Peyer's patch (tissue), 4 donors: ENCODE data around the gene DPCD. TPM values are rescaled to one million over a fixed set of nuclear protein-coding genes. Genes with fewer than 3 reads are reported as not detected.

Source experiments
- DNase-seq, 3 donors: peaks; one replicate each; pipeline ENCODE4 v3.0.0-alpha.2; 2017 to 2019
- H3K27ac ChIP-seq, 4 donors: fragments of 200-600 bp; sonication (generic); one replicate each; pipeline ENCODE4 v1.5.1; 2016 to 2019
- H3K27me3 ChIP-seq, 2 donors: fragments of 200-600 bp; sonication (generic); one replicate each; pipeline ENCODE4 v1.5.1; 2019
- H3K36me3 ChIP-seq, 3 donors: fragments of 200-600 bp; sonication (generic); one replicate each; pipeline ENCODE4 v1.5.1; 2016 to 2019
- H3K4me1 ChIP-seq, 4 donors: fragments of 200-600 bp; sonication (generic); one replicate each; pipeline ENCODE4 v1.5.1; 2016 to 2019
- H3K4me3 ChIP-seq, 4 donors: fragments of 200-600 bp; sonication (generic); 1 replicate in 3 of 4; 2 replicates in 1 of 4; pipeline ENCODE4 v1.5.1; 2016 to 2019; ENCODE audit warnings: mild to moderate bottlenecking in 1 of 4
- H3K9me3 ChIP-seq, 4 donors: fragments of 200-600 bp; sonication (generic); one replicate each; pipeline ENCODE4 v1.5.1; 2016 to 2019; ENCODE audit warnings: mild to moderate bottlenecking in 1 of 4
- POLR2A ChIP-seq, 2 donors: fragments of 450-650 bp; IDR thresholded peaks; one replicate each; pipeline ENCODE4 v1.5.1; 2017; ENCODE audit warnings: antibody characterized with exemption in 2 of 2, mild to moderate bottlenecking in 2 of 2, moderate library complexity in 2 of 2
- total RNA-seq, 4 donors: library from RNA; depleted of rRNA; stranded (reverse); fragments of >200 nt; gene quantifications; one replicate each; pipeline ENCODE4 v1.1.0, GENCODE V29; 2016
- TF ChIP-seq, protein P1 (sequence below), 6 experiments: fragments of 450-650 bp in 4 of 6; fragments of 200-600 bp in 2 of 6; sonication (generic) in 1 of 6; IDR thresholded peaks; one replicate each; pipeline ENCODE4 v1.5.1; 2017 to 2019; ENCODE audit warnings: antibody characterized with exemption in 6 of 6, mild to moderate bottlenecking in 3 of 6, moderate library complexity in 1 of 6

The DPCD gene
- total RNA-seq, 4 donors from 2014 or later, result 2.3 to 14.0 (median 8.5) TPM

GRCh38 chr10:101561068-101561915 lies 26.8 kb upstream of the DPCD start:
- Histone ChIP-seq H3K36me3 (no peaks in the 10 kb centered on the region), H3K9me3 (no peaks in the 10 kb centered on the region), H3K4me3 (no peak overlapping the region), H3K27me3 (no peaks in the 10 kb centered on the region), H3K4me1 (no peaks in the 10 kb centered on the region), H3K27ac (no peak overlapping the region)
- DNase-seq, result no peak
- TF ChIP-seq, protein P1, sequence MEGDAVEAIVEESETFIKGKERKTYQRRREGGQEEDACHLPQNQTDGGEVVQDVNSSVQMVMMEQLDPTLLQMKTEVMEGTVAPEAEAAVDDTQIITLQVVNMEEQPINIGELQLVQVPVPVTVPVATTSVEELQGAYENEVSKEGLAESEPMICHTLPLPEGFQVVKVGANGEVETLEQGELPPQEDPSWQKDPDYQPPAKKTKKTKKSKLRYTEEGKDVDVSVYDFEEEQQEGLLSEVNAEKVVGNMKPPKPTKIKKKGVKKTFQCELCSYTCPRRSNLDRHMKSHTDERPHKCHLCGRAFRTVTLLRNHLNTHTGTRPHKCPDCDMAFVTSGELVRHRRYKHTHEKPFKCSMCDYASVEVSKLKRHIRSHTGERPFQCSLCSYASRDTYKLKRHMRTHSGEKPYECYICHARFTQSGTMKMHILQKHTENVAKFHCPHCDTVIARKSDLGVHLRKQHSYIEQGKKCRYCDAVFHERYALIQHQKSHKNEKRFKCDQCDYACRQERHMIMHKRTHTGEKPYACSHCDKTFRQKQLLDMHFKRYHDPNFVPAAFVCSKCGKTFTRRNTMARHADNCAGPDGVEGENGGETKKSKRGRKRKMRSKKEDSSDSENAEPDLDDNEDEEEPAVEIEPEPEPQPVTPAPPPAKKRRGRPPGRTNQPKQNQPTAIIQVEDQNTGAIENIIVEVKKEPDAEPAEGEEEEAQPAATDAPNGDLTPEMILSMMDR (IDR thresholded peaks at IDR 0.05), result no peak
- TF ChIP-seq POLR2A (IDR thresholded peaks at IDR 0.05), result no peak

GRCh38 chr10:101562231-101562630 lies 25.9 kb upstream of the DPCD start:
- no peaks in the 10 kb centered on the region for H3K36me3 ChIP-seq
- no peak for TF ChIP-seq POLR2A (IDR thresholded peaks at IDR 0.05)
- TF ChIP-seq, protein P1 (IDR thresholded peaks at IDR 0.05), result no peak
- H3K4me3 ChIP-seq, result no peak overlapping the region
- DNase-seq, result peak in 2 of 3 donors; percentile 8 to 32
- no peaks in the 10 kb centered on the region for H3K9me3 ChIP-seq
- H3K27me3 ChIP-seq, result no peaks in the 10 kb centered on the region
- H3K4me1 ChIP-seq, result no peaks in the 10 kb centered on the region
- H3K27ac ChIP-seq, result no peak overlapping the region

- no peak for DNase-seq
- Histone ChIP-seq H3K27ac (no peak overlapping the region), H3K4me3 (no peak overlapping the region), H3K9me3 (no peaks in the 10 kb centered on the region), H3K36me3 (no peaks in the 10 kb centered on the region), H3K4me1 (no peaks in the 10 kb centered on the region), H3K27me3 (no peaks in the 10 kb centered on the region)
- TF ChIP-seq, protein P1 (IDR thresholded peaks at IDR 0.05), result no peak
- TF ChIP-seq POLR2A (IDR thresholded peaks at IDR 0.05), result no peak
Measured at GRCh38 chr10:101563007-101563406, 25.1 kb upstream of the DPCD start.

DNA sequence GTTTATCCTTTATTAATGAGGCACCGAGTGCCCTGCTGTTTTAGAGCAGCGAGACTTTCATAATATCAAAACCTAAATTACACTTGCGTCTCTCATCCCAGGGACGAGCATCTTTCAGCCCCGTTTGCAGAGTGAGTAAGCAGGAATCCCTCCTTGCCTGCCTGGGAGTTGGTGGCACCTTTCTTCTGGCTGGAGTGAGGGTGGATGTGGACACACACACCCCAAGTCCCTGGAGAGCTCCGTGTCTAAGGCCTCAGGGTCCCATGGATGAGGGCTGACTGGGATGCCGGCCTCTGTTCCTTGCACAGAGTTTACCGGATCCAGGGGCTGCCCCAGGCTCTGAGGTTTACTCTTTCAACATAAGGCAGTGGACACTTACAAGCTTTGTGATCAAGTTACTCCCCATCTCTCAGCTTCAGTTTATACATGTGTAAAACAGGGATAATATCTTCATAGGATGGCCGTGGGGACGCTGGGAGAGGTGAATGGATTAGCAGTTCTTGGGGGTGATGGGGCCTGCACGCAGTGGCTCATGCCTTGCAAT lies 24.6 kb upstream of the DPCD start:
- Histone ChIP-seq H3K27ac (no peak overlapping the region), H3K4me1 (no peaks in the 10 kb centered on the region), H3K27me3 (no peaks in the 10 kb centered on the region), H3K36me3 (no peaks in the 10 kb centered on the region), H3K9me3 (no peaks in the 10 kb centered on the region), H3K4me3 (no peak overlapping the region)
- TF ChIP-seq POLR2A (IDR thresholded peaks at IDR 0.05), result no peak
- TF ChIP-seq, protein P1 (IDR thresholded peaks at IDR 0.05), result no peak
- DNase-seq, result peak in 1 of 3 donors; percentile 11

- peak in 2 of 3 donors; percentile 34 to 38 for DNase-seq
- H3K4me3 ChIP-seq, result no peak overlapping the region
- no peak overlapping the region for H3K27ac ChIP-seq
- H3K4me1 ChIP-seq, result peaks cover 0 to 3% (median under 1%) of the 10 kb centered on the region in 4 donors
- no peak for TF ChIP-seq POLR2A (IDR thresholded peaks at IDR 0.05)
- TF ChIP-seq, protein P1 (IDR thresholded peaks at IDR 0.05), result no peak
- no peaks in the 10 kb centered on the region for H3K27me3 ChIP-seq
- H3K9me3 ChIP-seq, result no peaks in the 10 kb centered on the region
- H3K36me3 ChIP-seq, result no peaks in the 10 kb centered on the region
Measured at GRCh38 chr10:101564490-101564991, 23.6 kb upstream of the DPCD start.
